Measurements from ENCODE around the gene IL1RAPL1.

The IL1RAPL1 gene

GRCh38 chrX:29407357-29407756 is 820.1 kb downstream of the IL1RAPL1 start:
- DNase-seq (ENCODE audit: low read depth in 1 of 2, low spot score in 1 of 2) = no peak

GRCh38 chrX:29419774-29420553 is 832.7 kb downstream of the IL1RAPL1 start:
- no peak for DNase-seq (ENCODE audit: low read depth in 1 of 2, low spot score in 1 of 2)

DNA sequence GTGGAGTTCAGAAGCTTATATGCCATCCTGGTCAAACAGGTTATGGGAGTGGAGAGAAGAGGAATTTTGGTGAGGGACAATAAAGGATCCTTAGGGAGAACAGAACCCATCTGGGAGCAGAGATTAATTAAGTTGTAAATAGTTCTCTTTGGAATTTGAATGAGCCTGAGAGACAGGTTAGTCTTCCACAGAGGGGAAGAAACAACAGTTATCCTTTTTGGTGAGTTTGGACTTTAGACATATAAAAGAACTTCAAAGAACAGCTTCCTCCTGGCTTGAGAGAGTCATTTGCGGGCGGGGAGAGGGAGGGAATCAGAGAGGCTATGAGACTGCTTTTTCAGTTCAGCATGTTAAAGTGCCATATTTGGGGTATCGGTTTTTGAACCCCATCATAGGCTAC is 834.8 kb downstream of the IL1RAPL1 start:
- DNase-seq (ENCODE audit: low read depth in 1 of 2, low spot score in 1 of 2) = no peak

- no peak for DNase-seq (ENCODE audit: low read depth in 1 of 2, low spot score in 1 of 2)
Observed at GRCh38 chrX:29431895-29432294, 844.6 kb downstream of the IL1RAPL1 start.

GRCh38 chrX:29432534-29432933 is 845.3 kb downstream of the IL1RAPL1 start:
- DNase-seq (ENCODE audit: low read depth in 1 of 2, low spot score in 1 of 2) = no peak

DNA sequence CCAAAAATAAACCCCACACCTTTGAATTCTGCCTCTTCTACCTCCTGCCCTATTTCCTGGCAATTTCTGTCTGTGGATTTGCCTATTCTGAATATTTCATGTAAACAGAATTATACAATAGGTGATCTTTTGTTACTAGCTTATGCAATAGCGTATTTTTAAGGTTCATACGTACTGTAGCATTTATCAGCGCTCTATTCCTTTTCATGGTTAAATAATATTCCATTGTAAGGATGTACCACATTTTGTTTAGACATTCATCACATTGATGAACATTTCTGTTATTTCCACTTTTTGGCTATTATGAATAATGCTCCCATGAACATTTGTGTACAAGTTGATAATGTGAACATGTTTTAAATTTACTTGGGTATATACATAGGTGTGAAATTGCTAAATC is 847.7 kb downstream of the IL1RAPL1 start:
- no peak for DNase-seq (ENCODE audit: low read depth in 1 of 2, low spot score in 1 of 2)

- no peak for DNase-seq (ENCODE audit: low read depth in 1 of 2, low spot score in 1 of 2)
Observed at GRCh38 chrX:29435396-29435795, 848.1 kb downstream of the IL1RAPL1 start.

DNA sequence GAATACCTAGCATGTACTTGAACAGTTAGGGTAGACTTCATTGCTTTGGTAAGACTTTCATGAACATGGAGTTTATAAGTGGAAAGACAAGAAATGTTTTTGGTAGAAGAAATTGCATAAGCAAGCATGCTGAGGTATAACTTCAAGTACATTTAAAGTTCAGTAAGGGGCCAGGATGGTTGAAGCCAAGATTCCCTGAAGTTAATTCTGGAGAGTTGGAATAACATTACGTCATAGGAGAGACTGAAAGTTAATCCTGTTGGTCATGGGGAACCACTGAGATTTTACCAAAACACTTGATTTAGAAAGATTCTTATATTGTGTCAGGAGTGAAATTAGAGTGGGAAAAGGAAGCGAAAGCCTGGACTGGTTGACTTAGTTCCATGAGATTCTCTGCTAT is 860.6 kb downstream of the IL1RAPL1 start:
- DNase-seq (ENCODE audit: low read depth in 1 of 2, low spot score in 1 of 2) = no peak

GRCh38 chrX:29453333-29453732 is 866.1 kb downstream of the IL1RAPL1 start:
- no peak for DNase-seq (ENCODE audit: low read depth in 1 of 2, low spot score in 1 of 2)

GRCh38 chrX:29455702-29456101 is 868.5 kb downstream of the IL1RAPL1 start:
- DNase-seq (ENCODE audit: low read depth in 1 of 2, low spot score in 1 of 2) = no peak

GRCh38 chrX:29461039-29461438 is 873.8 kb downstream of the IL1RAPL1 start:
- DNase-seq (ENCODE audit: low read depth in 1 of 2, low spot score in 1 of 2) = no peak

- no peak for DNase-seq (ENCODE audit: low read depth in 1 of 2, low spot score in 1 of 2)
Observed at GRCh38 chrX:29466456-29466855, 879.2 kb downstream of the IL1RAPL1 start.

- DNase-seq (ENCODE audit: low read depth in 1 of 2, low spot score in 1 of 2) = no peak
Observed at GRCh38 chrX:29468911-29469494, 881.8 kb downstream of the IL1RAPL1 start.

DNA sequence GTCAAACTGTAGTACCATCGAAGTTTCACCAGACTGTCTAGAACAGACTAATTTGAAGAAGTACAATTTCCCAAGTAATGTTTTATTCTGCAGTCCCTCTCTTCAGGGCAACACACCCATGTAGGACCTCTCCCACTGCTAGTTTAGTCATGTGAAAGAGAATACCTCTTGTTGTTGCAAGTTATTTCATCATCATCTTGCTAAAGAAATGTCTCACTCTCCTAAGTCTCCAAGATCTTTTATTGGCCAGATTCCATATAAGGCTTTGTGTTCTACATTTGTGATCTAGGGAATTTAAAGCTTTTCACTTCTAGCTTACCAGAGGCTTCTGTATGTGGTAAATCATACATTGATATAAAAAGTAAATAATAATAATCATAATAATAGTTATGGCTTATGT is 882.8 kb downstream of the IL1RAPL1 start:
- no peak for DNase-seq (ENCODE audit: low read depth in 1 of 2, low spot score in 1 of 2)

DNA sequence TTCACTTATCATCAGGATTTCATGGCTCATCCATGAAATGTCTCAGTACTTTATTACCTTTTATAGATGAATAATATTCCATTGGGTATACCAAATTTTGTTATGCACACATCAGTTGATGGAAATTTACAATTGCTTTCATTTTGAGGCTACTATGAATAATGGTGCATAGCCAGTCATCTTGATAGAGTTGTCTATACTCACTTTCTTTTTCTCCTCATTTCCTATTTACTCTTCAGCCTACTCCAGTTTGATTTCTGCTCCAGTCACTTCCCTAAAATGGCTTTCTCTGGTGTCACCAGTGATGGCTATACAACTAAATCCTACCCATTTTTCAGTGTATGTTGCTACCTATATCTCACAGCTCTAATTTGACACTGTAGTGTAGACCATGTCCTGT is 884.6 kb downstream of the IL1RAPL1 start:
- DNase-seq (ENCODE audit: low read depth in 1 of 2, low spot score in 1 of 2) = no peak

DNA sequence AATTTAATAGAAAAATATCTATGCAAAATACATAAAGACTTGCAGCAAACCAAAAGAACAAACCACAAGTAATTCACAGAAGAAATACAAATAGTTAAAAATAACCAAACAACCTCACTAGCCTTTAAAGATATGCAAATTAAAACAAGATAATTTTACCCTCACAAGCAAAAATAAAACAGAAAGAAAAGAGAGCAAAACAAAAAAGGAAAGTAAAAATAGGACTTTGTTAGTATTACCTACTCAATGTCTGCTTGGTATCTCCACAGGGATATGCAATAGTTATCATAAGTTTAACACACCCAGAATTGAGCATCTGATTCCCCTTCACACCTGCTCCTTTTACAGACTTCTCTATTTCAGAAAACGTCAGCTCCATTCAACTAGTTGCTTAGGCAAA is 890.6 kb downstream of the IL1RAPL1 start:
- DNase-seq (ENCODE audit: low read depth in 1 of 2, low spot score in 1 of 2) = no peak

DNA sequence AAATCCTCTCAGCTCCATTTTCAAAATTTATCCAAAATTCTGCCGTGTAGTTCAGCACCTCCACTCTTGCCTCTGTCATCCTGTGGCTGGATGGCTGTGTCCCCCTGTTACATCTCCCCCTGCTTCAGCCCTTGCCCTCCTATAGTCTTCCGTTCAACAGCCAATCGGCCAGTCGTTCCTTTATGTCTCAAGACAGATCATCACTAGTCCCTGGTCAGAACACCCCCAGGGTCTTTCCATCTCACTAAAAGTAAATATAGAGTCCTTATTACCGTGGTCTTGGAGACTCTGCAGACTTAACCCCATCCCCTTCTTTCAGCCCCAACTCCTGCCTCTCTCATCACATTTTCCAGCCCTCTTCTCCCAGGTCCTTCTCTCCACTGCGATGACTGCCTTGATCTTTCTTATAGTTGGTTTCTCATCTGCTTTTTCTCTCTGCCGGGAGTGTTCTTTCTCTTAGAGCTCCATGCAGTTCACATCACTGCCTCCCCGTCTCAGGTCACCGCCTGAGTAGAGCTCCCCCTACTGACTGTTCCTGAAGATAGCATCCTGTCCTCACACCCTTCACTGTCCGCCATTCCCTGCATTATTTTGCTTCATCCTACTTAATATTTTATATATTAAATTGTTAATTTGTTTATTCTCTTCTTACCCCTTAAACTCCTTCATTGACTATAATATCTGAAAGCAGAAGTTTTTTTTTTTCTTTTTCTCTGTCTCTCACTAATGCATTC is 891.3 kb downstream of the IL1RAPL1 start:
- DNase-seq (ENCODE audit: low read depth in 1 of 2, low spot score in 1 of 2) = no peak

- DNase-seq (ENCODE audit: low read depth in 1 of 2, low spot score in 1 of 2) = no peak
Observed at GRCh38 chrX:29487214-29487613, 900.0 kb downstream of the IL1RAPL1 start.

DNA sequence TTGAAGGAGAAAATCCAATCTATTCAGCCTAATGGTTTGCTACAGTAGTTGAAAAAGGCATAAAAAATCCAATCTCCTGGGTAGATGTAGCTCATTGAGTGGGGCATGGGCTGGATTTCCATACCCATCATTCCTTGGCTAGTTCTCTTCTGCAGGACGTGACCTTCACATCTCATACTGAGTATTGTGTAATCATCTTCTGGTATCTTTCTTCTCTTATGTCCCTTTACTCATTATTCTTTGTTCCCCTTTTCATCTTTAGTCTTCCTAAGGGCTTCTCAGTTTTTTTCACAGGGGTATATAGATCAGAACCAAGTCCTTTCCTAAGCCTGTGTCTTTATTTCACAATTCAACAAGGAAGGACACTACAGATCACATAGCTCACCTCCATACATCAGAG is 900.5 kb downstream of the IL1RAPL1 start:
- DNase-seq (ENCODE audit: low read depth in 1 of 2, low spot score in 1 of 2) = no peak

- DNase-seq (ENCODE audit: low read depth in 1 of 2, low spot score in 1 of 2) = no peak
Observed at GRCh38 chrX:29488919-29489318, 901.7 kb downstream of the IL1RAPL1 start.

DNA sequence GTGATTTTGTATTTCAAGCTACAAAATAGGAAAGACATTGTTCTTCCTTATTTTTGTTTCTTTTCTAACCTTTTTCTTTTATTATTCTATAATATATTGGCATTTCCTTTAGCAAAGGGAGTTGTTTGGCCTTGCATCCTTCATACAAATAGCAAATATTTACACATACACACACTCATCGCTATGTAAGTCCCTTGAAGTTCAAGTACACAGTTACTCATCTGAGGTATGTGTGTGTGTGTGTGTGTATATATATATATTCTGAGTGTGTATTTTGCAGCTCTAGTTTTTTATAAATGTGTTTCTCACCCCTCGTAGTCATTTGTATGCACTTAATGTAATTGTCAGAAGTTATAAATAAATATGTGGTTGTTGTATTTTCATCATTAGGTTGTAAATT is 903.4 kb downstream of the IL1RAPL1 start:
- DNase-seq (ENCODE audit: low read depth in 1 of 2, low spot score in 1 of 2) = no peak

DNA sequence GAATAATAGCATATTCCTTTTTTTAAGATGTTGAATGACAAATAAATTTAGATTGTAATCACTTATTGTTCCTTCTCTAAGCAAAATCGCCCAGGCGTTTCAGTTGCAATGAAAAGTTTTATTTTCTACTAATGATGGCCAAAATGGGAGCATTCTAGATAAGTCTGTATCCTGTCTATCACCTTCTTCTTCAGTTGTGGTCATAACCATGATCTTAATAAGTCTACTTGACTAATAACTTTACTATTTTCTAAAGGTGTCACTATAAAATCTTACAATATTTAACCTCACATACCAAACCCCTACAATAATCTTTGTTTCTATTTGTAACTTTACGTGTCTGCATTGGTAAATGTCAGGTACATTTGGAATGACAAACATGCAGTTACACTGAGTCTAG is 904.4 kb downstream of the IL1RAPL1 start:
- no peak for DNase-seq (ENCODE audit: low read depth in 1 of 2, low spot score in 1 of 2)

All from activated CD4-positive, alpha-beta T cell treated with anti-CD3 and anti-CD28 coated beads, Interleukin-2, amount 50 U/mL, for 24 hours (primary cell).